Activated CD8-positive, alpha-beta memory T cell treated with anti-CD3 and anti-CD28 coated beads, Interleukin-2, amount 50 U/mL, for 24 hours (primary cell): ENCODE data around the gene SH3D21.

Experiments
- DNase-seq: peaks from one replicate; pipeline ENCODE4 v3.0.0-alpha.2; 2020; ENCODE audit errors: extremely low read depth

SH3D21 gene

DNA sequence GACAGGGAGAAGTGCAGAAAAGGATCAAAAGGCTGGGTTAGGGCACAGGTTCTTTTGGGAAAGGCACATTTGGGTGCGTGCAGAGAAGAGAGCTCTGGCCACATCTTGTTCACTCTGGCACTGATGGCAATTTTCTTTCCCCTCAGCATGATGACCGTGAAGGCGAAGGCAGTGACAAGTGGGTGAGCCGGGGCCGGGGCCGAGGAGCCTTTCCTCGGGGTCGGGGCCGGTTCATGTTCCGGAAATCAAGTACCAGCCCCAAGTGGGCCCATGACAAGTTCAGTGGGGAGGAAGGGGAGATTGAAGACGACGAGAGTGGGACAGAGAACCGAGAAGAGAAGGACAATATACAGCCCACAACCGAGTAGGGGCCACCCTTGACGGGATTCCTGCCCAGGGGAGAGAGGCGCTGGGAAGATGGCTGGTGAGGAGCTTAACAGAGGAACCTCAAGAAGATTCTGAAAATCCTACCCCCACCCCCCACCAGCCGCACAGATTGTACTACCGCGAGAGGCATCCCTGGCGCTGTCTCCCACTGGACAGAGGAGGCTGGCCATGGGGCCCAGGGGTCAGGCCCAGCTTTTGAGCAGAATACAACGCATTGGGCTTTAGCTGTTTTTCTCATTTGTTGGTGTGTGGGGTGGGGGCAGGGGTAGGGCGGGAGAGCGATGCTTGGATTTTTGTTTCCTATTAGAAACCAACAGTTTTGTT lies 2.4 kb upstream of the SH3D21 start:
- DNase-seq: no peak

DNA sequence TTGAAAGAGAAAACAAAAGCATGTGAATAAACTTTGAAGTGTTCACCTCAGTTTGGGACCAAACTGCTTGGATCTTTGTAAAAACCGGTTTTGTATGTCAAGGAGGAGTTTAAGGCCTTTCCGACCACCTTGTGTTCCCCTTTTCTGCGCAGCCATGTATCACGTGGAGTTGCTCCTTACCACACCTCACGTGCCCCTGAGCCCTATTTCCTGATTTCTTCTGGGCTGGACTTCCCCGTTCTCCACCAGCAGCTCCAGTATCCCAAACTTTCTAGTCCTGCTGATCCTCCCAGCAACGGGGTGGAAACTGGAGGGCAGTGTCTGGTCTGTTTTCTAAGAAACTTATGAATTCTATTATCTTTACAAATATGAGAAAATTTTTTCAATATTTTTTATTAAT lies 1.6 kb upstream of the SH3D21 start:
- DNase-seq: no peak

DNA sequence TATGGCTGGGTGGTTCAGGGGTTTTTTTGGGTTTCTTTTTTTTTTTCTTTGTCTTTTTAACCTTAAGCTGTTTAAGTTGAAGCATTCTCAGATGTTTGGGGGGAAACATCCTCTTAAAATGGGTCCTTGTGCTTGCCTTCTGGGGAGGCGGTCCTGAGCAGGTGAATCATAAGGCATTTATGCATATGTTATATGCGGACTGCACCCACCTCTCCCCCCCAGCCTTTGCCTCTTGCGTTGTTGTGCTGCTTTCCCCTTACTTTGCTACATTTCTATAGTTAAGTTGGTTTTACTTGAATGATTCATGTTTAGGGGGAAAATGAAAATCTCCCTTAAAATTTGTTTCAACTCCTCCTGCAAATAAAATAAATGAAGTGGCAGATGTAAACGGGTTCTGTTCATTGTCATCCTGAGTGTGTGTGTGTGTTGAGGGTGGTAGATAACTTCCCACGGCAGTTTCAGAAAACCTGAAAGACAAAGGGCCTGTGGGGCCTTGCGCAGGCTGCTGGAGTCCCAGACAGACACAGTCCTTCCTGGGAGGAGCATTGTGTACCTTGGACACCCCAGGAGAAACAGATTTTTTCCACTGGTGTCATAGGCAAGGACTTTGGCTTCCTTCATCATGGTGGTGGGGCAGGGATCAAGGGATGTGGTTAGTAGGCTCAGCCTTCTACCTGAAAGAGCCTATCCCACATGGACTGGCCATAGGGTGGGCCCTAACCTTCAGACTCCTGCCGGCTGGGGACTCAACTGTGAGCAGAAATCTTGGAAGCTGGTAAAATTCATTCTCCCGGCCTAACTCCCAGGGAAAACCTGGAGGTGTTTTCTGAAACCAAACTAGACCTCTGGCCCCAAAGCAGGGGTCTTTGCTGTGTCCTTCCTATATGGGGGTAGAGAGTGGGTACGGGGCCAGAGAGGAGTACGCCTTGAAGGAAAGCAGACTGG lies 926 bp upstream of the SH3D21 start:
- DNase-seq: no peak

DNA sequence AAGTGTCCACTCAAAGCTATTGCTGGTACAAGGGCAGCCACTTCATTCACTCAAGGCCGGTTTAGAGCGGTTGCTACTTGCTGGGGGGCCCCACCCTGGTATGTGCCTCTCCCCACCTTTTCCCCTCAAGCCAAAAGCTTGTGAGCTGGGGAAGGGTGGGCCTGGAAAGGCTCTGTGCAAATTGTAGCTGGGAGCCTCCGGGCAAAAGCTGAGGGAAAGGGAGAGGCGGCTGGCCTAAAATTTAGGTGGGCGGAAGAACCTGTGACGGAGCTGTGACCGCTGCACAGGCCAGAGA lies 306 bp upstream of the SH3D21 start:
- no peak for DNase-seq

DNA sequence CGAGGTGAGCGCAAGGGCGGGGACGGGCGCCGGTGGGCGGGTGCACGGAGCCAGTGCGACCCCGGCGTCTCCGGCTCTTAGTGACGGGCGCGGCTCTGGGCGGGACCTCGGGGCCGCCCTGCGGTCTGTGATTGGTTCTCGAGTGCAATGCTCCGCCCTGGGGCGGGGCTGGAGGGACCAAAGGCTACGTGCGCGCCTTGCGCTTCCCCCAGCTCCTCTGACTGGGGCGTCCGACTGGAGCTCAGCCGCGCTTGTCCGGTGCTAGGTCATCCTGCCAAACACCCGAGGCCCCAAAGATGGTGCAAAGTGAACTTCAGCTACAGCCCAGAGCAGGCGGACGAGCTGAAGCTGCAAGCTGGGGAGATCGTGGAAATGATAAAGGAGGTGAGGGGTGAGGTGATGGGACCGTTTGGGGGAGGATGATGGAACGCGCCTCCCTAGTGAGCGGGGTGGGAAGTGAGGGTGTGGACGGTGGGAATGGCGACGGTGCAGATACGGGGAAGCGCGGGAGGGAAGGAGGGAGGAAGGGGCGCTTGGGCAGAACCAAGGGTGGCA lies 811 bp downstream of the SH3D21 start:
- peak; percentile 68 for DNase-seq

DNA sequence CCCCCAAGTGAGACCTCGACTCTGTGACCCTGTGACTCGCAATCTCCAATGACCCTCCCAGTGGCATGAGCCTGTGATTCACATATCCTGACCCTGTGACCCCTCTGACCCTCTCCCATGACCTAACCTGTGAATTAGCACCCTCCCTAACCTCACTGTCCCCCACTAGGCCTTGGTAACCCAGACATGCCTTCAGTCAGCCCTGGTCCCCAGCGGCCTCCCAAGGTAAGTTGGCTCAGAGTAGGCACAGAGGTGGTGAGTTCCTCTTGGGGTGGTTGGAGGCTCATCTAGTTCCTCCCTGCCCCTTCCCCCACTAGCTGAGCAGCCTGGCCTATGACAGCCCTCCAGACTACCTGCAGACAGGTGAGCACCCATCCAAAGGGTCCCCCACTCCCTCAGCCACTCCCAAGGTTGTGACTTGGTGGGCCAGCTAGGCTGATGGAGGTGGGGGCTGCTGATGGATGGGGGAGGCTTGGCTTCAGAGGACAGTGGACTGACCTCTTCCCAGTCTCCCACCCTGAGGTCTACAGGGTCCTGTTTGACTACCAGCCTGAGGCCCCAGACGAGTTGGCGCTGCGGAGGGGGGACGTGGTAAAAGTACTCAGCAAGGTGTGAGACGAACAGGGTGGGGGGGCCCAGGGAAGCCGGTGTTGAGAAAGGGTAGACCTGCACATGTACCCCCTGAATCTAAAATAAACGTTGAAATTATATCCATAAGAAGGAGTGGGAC lies 1.6 kb downstream of the SH3D21 start:
- DNase-seq: no peak

DNA sequence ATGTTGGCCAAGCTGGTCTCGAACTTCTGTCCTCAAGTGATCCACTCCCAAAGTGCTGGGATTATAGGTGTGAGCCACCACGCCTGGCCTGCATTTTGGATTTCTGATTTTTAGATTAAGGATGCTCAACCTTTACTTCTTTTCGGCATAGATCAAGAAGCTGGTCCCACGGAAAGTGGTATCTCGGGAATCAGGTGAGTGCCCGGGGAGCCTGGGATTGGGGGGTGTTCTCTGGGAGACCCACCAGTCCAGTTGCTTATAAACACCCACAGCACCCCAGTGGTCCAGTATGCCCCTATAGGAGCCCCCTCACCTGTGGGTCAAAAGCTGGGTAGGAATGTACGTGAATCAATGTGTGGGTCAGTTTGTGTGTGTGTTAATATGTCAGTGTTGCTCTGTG lies 3.2 kb downstream of the SH3D21 start:
- DNase-seq: no peak

DNA sequence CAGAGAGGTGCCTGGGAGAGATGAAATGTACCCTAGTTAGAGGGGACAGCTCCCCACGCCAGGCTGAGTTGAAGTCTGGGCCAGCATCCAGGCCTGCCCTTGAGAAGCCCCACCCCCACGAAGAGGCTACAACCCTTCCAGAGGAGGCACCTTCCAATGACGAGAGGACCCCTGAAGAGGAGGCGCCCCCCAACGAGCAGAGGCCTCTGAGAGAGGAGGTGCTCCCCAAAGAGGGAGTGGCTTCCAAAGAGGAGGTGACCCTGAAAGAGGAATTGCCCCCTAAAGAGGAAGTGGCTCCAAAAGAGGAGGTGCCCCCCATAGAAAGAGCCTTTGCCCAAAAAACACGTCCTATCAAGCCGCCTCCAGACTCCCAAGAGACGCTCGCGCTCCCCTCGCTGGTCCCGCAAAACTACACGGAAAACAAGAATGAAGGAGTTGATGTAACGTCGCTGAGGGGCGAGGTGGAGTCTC lies 14.2 kb downstream of the SH3D21 start:
- DNase-seq: no peak

DNA sequence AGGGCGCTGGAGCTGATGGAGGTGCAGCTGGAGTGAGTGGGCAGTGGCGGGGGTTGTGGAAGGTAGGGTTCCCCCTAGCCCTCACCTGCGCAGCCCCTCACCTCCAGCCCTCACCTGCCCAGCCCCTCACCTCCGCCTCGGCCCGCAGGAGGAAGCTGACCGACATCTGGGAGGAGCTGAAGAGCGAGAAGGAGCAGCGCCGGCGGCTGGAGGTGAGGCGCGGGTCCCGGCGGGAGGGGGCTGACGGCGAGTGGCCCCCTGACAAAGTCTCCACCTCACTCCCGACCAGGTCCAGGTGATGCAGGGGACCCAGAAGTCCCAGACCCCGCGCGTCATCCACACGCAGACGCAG lies 14.6 kb downstream of the SH3D21 start:
- DNase-seq: no peak

DNA sequence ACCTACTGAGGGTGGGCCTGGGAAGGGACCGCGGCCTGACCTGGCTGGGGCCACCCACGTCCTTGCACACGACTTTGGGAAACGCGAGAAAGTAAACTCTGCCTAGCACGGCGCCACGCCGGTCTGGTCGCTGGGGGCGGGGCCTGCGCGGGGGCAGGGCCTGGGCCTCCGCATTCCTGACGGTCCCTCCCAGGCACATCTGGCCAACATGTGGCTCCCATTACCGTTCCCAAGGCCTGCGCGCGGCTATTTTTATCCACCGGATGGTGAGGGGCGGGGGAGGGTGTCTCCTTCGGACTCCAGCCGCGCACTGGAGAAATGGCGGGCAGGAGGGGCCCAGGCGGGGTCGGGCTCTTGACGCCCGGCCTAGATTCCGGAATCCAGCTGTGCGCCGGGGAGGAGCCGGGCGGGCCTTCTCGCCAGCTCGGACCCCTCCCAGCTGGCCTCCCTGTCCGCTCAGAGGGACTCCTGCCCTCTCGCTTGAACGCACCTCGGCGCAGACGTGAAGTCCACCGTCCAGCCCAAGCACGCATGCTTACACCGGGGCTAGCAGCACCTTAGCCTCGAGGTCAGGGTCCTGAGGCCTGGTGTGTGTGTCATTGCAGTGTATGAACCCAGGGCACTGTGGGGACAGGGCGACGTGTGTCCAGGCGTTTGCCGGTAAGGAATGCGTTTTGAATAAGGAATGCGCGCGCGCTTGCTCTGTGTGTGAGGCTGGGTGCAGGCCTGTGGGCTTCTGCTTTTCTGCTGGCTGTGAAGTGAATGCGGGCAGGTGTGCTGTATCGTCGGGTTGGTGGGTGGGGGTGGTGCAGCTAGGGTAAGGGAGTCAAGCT lies 15.2 kb downstream of the SH3D21 start:
- DNase-seq: no peak

DNA sequence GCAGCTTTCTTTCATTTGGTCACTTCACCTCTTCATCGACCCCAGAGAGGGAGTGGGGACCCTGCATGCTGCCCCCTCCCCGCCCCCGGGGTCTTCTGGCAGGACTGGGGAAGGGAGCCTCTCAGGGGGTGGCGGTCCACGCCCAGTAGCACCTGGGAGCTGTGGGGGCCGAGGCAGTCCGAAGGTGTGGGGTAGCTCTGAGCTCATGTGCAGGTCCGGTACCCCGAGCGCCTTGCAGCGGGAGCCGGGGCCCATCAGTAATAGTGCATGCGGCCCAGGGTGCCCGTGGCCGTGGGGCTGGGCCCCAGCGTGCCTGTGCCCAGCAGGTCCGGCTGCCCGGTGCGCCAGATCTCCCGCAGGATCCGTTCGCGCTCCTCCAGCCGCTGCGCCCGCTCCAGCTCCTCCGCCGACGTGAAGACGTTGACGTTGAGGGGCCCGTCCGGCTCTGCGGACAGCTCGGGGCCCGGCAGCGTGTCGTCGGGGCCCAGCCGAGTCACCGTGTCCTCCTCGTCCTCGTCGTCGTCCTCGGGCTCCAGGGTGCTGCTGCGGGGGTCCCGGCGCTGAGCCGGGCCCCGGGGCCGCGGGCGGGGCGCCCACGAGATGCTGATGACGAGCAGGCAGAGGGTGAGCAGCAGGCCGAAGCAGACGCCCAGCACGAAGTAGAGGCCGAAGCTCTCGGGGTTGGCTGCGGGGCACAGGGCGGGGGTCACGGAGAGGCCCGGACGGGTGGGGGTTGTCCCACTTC lies 16.0 kb downstream of the SH3D21 start:
- DNase-seq: no peak

DNA sequence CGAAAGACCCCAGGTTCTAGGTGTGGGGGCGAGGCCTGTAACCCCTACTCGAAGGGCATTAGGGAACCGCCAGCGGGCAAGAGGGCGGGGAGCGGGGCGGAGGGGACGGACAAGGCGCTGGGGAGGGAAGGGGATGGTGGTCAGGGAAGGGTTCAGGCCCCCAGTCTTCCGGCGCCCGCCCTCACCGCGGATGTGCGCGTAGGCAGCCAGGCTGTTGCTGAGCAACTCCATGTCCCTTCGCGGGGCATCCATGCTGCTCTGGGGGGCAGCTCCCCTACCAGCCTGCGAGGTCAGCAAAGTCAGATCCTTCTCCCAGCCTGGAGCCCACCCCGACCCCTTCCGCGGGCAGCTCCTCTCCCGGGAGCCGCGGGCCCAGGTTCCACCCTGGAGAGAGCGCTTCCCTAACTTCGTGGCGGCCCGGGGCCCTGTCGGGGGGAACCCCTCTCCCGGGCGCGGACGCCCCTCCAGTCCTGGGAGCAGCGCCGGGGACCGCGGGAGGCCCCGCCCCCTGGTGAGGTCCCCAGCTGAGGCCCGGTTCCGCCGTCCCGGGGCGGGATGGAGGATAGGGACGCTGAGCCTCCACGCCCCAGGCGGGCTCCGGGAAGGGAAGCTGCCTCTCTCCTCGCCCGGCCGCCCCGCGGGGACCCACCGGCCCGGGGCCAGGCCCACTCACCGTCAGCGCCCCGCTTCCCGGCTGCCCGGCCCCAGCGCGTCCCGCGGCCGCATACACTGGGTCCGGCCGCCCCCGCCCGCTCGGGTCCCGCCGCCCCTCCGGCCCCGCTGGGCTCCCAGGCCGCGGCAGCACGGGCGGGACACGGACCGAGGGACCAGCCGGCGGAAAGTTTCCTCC lies 16.8 kb downstream of the SH3D21 start:
- DNase-seq: no peak

DNA sequence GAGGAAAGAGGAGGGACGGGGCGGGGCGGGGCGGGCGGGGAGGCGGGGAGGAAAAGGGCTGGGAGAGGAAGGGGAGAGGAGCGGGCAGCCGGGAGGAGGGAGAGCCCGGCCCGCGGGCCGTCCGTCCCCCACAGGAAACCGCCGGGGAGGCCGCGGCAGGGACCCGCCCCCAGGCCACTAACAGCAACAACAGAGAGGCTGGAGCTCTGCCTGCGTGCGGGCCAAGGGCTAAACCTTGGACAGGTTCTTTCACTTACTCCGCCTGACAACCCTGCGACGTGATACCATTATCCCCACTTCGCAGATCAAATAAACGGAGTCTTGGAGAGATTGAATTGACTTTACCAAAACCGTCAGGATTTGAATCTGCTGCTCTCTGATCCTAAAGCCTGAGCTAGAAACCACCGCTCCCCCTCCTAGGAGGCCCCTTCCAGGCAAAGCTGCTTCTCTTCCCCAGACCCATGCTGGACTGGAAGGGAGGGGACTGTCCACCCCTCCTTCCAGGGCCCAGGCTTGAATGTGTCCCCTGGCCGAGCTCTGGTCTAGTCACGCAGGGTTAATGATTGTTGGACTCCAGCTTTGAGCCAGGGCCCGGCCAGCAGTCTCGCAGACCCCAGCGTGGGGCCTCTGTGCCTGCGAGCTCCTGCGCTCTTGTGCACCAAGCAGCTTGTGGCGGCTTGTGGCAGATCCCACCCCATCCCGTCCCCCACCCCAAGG lies 17.6 kb downstream of the SH3D21 start, which contains the start of gene EVA1B:
EVA1B (minus strand) TSS at position 10 of the 717 bp plus-strand sequence. CDS start 608 bp downstream, outside the sequence.
- DNase-seq: no peak

DNA sequence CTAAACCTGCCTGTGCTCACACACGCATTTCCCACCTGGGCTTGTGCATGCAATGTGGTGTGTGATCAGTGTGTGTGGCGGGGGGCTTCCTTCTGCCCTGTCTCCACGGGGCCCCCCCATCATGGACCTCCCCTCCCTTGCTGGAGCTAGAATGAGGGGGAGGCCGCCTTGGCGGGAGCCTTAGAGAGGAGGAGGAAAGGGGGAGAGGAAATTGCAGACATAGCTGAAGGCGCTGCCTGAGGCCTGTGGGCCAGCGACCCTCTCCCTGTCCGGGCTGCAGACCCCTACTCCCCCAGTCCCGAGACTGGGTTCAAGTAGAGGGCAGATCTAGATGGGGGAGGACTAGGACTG lies 18.2 kb downstream of the SH3D21 start:
- no peak for DNase-seq

DNA sequence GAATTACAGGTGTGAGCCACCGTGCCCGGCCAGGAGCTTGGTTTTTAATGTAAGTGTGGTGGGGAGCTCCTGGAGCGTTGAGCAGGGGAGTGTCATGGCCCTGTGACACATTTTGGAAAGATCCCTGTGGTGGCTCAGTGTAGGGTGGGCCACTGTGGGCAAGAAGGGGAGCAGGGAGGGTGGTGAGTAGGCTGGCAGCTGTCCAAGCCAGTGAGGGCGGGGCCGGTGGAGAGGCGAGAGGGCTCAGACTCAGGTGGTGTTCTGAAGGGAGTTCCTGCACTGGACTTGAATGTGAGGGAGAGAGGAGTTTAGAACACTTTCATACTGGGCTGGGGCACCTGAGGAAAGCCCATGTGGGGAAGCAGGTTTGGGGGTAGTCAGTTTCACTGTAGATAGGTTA lies 20.3 kb downstream of the SH3D21 start:
- no peak for DNase-seq

DNA sequence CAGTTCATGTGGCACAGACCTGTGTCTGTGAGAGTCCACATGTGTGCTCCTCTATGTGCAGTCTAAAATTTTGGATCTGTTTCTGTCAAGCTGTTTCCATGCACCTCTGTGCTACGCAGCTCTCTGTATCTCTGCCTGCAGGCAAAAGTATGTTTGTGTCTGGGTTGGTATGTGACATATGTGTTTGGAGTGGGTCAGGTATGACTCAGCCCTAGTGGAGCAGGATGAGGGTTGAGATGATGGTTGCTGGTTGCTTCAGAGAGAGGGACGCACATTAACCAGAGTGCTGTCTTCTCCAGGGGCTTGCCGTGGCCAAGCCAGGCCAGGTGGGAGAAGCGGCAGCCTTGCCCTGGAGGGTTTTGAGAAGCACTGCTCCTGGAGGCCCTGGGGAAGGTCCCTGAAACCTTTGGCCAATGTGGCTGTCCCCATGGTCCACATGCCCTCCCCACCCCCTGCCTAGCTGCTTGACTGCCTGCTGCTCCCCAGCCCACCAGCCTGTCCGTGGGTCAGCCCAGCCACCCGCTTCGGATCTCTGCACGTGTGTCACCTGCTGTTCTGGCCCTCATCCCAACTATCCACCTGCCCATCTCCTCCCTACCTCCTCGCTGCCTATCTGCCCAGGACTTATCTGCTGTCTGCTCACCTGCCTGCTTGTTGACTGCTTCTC lies 21.4 kb downstream of the SH3D21 start:
- no peak for DNase-seq

DNA sequence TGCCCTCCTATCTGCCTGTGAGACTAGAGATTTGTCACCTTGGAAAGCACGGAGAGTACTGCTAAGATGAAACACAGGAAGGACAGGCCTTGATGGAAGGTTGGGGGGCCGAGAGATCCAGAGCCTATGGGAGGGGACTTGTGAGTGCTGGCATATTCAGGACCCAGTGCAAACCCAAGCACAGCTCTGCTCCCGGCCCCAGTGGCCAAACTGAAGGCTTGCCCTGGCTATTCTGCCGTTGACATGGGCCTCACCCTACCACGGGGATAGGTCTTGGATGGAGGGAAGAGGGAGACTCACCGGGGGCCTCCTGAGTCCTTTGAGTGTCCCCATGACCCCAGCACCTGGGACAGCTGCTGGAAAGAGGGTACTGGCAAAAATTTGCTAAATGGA lies 21.9 kb downstream of the SH3D21 start:
- DNase-seq: no peak

DNA sequence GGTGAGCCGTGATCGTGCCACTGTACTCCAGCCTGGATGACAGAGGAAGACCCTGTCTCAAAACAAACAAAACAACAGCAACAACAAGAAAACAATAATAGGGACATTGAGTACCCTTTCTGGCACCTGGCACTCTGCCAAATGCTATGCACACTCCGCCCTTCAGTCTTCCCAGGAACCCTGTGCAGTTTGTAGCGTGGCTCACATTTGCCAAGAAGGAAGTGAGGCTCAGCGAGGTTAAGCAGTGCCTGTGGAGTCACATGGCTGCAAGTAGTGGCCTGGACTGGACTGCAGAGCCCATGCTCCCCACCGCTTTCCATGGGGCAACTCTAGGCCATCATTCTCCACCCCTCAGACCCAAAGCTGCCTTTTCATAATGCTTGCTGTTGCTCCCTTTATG lies 22.5 kb downstream of the SH3D21 start:
- no peak for DNase-seq

DNA sequence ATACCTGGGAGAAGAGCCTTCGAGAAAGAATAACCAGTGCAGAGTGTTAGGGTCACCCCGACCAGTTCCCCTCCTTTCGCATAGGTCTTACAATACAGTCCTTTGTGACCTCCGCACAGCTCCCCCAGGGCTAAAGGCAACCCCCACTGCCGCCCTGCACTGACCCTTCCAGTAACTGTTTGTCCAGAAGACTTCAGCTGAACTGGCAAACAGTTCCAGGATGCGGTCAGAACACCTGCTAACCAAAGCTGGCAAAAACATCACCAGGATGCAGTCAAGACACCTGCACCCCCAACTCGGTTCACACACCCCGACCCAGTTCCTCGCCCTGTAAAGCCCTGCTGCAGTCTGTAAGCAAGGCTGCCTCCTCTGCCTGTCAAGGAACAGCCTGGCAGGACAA lies 23.6 kb downstream of the SH3D21 start:
- DNase-seq: no peak
